AG10803 (cell line): Measurements from ENCODE around the gene PARL.
A peak's percentile ranks its signal among the peaks of the same experiment; 100 is the strongest.
"Not testable (repeated sequence)": the region's sequence is repeated elsewhere in the genome, so short reads cannot be mapped to it uniquely, and the experiment has no call there.

ENCODE experiments used
- DNase-seq: peaks from one replicate; pipeline ENCODE4 v3.0.0; 2010; ENCODE audit warnings: low read depth
- H3K4me3 ChIP-seq: 2 replicates; pipeline ENCODE4 v1.5.1; 2011; ENCODE audit warnings: mild to moderate bottlenecking, low read length, control low read depth
- TF ChIP-seq, protein P1 (sequence below): conservative IDR thresholded peaks from 2 replicates; pipeline ENCODE4 v1.5.1; 2011; ENCODE audit warnings: mild to moderate bottlenecking, low read length, control low read depth, inconsistent platforms

The PARL gene

DNA sequence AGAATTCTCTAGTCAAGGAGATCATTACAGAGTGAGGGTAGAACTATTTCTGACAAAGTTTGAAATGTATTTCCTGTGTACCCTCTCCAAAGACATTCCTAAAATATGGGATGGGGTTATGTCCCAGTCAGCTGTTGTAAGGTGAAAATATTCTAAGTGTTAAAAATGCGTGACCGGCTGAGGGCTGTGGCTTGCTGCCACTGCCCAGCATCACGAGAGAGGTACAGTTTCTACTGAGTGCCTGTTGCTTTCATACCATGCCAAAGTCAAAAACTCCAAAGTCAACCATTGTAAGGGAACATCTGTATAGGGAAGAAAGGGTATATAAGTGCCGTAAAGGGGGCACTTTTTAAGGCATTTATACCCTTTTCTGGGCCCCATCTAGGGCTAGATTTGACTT, 90.2 kb downstream of the PARL start:
- H3K4me3 ChIP-seq: no peak overlapping the region
- no peak for DNase-seq
- TF ChIP-seq, protein P1, sequence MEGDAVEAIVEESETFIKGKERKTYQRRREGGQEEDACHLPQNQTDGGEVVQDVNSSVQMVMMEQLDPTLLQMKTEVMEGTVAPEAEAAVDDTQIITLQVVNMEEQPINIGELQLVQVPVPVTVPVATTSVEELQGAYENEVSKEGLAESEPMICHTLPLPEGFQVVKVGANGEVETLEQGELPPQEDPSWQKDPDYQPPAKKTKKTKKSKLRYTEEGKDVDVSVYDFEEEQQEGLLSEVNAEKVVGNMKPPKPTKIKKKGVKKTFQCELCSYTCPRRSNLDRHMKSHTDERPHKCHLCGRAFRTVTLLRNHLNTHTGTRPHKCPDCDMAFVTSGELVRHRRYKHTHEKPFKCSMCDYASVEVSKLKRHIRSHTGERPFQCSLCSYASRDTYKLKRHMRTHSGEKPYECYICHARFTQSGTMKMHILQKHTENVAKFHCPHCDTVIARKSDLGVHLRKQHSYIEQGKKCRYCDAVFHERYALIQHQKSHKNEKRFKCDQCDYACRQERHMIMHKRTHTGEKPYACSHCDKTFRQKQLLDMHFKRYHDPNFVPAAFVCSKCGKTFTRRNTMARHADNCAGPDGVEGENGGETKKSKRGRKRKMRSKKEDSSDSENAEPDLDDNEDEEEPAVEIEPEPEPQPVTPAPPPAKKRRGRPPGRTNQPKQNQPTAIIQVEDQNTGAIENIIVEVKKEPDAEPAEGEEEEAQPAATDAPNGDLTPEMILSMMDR: no peak

DNA sequence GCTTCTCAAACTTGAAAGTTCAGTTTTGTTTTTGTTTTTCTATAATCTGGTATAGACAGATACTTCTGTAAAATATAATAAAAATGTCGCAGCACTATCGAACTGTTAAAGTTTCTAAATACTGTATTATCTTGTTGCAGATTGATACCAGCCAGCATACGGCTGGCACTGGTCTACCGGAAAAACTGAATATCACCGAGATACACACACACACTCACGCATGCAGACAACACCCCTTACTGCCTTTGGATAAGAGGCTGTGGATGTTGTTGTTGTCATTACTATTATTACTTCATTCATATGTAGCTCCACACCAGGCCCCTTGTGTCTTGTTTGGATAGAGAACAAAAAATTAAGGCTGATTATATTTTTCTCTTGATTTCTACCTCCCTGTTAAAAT, 91.7 kb downstream of the PARL start:
- TF ChIP-seq, protein P1: no peak
- H3K4me3 ChIP-seq: no peak overlapping the region
- no peak for DNase-seq

DNA sequence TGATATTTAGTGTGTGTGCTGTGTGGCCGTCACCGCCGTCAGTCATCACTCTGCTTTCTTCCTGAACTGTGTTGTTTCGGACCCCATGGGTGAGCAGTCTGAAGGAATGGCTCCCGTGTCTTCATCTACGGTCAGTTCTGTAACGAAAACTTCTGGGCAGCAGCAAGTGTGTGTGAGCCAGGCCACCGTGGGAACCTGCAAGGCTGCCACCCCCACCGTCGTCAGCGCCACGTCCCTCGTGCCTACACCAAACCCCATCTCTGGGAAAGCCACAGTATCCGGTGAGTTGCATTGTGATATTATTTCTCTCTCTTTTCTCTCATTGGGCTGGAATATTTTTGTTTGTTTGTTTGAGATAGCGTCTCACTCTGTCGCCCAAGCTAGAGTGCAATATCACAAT, 94.0 kb downstream of the PARL start:
- TF ChIP-seq, protein P1: no peak
- H3K4me3 ChIP-seq: no peak overlapping the region
- no peak for DNase-seq

DNA sequence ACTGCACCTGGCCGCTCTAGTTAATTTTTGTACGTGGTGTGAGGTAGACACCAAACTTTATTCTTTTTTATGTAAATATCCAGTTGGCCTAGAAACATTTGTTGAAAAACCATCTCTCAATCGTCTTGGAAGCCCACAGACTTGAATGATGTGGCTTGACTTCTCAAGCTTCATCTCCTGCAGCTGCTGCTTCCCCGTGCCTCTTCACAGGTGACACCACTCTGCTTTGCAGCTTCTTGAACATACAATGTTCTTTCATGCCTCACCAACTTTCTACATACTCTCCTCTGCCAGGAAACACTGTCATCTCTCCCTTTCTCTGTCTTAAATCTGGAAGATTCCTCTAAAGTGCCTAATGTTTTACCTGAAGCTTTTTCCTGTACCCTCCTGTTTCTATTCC, 94.9 kb downstream of the PARL start:
- TF ChIP-seq, protein P1: no peak
- no peak for DNase-seq

DNA sequence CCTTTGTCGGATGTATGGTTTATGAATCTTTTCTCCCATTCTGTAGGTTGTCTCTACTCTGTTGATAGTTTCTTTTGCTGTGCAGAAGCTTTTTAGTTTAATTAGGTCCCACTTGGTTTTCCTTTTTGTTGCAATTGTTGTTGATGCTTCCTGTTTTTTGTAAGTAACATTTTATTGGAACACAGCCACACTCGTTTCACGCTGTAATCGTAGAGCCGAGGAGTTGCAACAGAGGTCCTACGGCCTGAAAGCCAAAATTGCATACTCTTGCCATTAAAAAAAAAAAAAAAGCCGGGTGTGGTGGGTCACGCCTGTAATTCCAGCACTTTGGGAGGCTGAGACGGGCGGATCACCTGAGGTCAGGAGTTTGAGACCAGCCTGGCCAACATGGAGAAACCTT, 100.2 kb downstream of the PARL start:
- not testable (repeated sequence) for H3K4me3 ChIP-seq, DNase-seq

More for the DNA sequence above, 94.9 kb downstream of the PARL start:
- H3K4me3 ChIP-seq: no peak overlapping the region

DNA sequence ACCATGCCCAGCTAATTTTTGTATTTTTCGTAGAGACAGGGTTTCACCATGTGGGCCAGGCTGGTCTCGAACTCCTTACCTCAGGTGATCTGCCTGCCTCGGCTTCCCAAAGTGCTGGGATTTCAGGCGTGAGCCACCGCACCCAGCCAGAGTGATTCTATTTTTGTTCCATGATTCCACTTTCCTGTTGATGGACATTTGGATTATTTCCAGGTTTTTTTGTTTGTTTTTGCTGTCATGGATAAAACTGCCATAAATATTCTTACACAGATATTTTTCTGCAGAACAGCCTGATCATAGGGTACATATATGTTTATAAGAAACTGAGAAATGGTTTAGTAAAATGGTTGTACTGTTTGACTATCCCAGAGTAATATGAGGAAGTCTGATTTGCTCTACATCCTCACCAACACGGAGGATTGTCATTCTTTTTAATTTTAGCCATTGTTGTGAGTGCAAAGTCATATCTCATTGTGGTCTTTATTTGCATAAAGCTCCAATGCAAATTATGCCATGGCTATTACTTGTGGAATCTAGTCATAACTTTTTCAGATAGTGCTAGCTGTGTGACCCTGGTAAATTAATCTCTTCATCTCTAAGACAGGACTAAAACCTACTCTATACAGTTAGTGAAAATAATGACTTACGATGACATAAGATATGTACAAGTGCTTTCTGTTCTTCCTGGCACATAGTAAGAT, 102.0 kb downstream of the PARL start:
- no peak for DNase-seq
- no peak overlapping the region for H3K4me3 ChIP-seq
- TF ChIP-seq, protein P1: no peak

DNA sequence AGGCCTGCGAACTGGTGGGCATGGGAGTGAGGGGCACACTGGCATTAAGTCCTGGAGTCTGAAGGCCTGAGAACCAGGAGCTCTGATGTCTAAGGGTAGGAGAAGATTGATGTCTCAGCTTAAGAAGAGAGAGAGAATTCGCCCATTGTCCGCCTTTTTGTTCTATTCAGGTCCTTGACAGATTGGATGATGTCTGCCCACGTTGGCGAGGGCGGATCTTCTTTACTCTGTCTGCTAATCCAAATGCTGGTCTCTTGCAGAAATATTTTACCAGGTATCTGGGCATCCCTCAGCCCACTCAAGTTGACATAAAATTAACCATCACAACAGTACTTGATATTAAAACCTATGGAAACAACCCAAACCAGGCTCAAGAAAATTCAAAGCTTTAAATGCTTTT, 103.4 kb downstream of the PARL start:
- DNase-seq: no peak
- H3K4me3 ChIP-seq: no peak overlapping the region
- TF ChIP-seq, protein P1: no peak

DNA sequence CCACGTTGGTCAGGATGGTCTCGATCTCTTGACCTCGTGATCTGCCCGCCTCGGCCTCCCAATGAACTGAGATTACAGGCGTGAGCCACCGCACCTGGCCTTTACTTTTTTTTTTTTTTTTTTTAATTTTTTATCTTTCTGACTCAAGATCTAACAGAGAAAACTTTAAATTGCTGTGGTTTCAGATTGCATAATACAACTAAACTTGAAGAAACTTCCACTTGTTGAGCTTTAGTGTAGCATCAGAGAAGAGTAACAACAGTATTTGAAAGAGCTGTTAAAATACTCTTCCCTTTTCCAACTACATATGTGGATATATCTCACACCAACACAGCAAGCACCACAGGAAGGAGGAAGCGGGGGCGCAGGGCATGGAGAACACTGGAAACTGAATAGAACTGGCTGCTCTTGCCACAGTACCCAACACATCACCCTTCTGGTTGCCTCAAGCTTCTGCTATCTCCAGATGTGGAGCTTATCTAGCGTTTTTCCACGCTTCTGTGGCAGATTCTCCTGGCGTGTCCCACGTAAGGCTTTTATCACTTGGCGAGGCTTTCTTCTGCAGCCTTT, 104.7 kb downstream of the PARL start:
- TF ChIP-seq, protein P1: no peak
- H3K4me3 ChIP-seq: no peak overlapping the region
- DNase-seq: peak; percentile 28
